GM18520 (cell line): ENCODE measurements around the gene POLR3F.
"Not testable (repeated sequence)": the region's sequence is repeated elsewhere in the genome, so short reads cannot be mapped to it uniquely, and the experiment has no call there.

Source experiments
- ATAC-seq: cut with Tn5 transposase; IDR thresholded peaks from one replicate; pipeline ENCODE4 v1.9.1; 2021; ENCODE audit not compliant: unreplicated experiment

Gene POLR3F

GRCh38 chr20:18504479-18505060, 37.4 kb downstream of the POLR3F start:
- ATAC-seq = no peak

- no peak for ATAC-seq
These were observed 39.6 kb downstream of the POLR3F start for GRCh38 chr20:18506744-18507143.

GRCh38 chr20:18507218-18508191, 40.3 kb downstream of the POLR3F start, which contains the start of gene SEC23B:
TSS of gene SEC23B (plus strand) at chr20:18507940. CDS start at chr20:18510836, 2,896 bp downstream.
- peak; percentile 97 for ATAC-seq

- no peak for ATAC-seq
These were observed 44.4 kb downstream of the POLR3F start for GRCh38 chr20:18511571-18511970.

- ATAC-seq = no peak
These were observed 46.0 kb downstream of the POLR3F start for GRCh38 chr20:18513208-18513607.

- no peak for ATAC-seq
These were observed 46.9 kb downstream of the POLR3F start for GRCh38 chr20:18514127-18514526.

- no peak for ATAC-seq
These were observed 48.8 kb downstream of the POLR3F start for GRCh38 chr20:18515973-18516372.

GRCh38 chr20:18522066-18522465, 54.9 kb downstream of the POLR3F start:
- not testable (repeated sequence) for ATAC-seq

GRCh38 chr20:18523066-18523465, 55.9 kb downstream of the POLR3F start:
- ATAC-seq = no peak

- no peak for ATAC-seq
These were observed 57.5 kb downstream of the POLR3F start for GRCh38 chr20:18524646-18525045.

GRCh38 chr20:18526761-18527160, 59.6 kb downstream of the POLR3F start:
- not testable (repeated sequence) for ATAC-seq

- ATAC-seq = no peak
These were observed 60.1 kb downstream of the POLR3F start for GRCh38 chr20:18527339-18527738.

- no peak for ATAC-seq
These were observed 60.6 kb downstream of the POLR3F start for GRCh38 chr20:18527836-18528235.

- no peak for ATAC-seq
These were observed 61.9 kb downstream of the POLR3F start for GRCh38 chr20:18529041-18529440.

GRCh38 chr20:18532626-18533025, 65.4 kb downstream of the POLR3F start:
- no peak for ATAC-seq

GRCh38 chr20:18533491-18533890, 66.3 kb downstream of the POLR3F start:
- no peak for ATAC-seq

GRCh38 chr20:18533978-18534644, 66.9 kb downstream of the POLR3F start:
- no peak for ATAC-seq
